HG02973 (cell line): ENCODE data around the gene XPR1.

Experiments
- ATAC-seq: cut with Tn5 transposase; IDR thresholded peaks from one replicate; pipeline ENCODE4 v1.9.1; 2021; ENCODE audit warnings: moderate library complexity; ENCODE audit not compliant: unreplicated experiment

XPR1 gene

GRCh38 chr1:180614730-180615129 is 17.1 kb upstream of the XPR1 start:
- no peak for ATAC-seq

GRCh38 chr1:180615493-180616290 is 16.1 kb upstream of the XPR1 start:
- ATAC-seq: no peak

GRCh38 chr1:180616439-180616838 is 15.4 kb upstream of the XPR1 start:
- ATAC-seq: no peak

GRCh38 chr1:180617774-180618395 is 13.9 kb upstream of the XPR1 start:
- no peak for ATAC-seq

GRCh38 chr1:180620581-180620980 is 11.2 kb upstream of the XPR1 start:
- ATAC-seq: no peak

GRCh38 chr1:180622658-180623508 is 8.9 kb upstream of the XPR1 start:
- no peak for ATAC-seq

GRCh38 chr1:180623579-180624347 is 8.1 kb upstream of the XPR1 start:
- no peak for ATAC-seq

- ATAC-seq: no peak
Measured at GRCh38 chr1:180626711-180627110, 5.1 kb upstream of the XPR1 start.

GRCh38 chr1:180627411-180627810 is 4.4 kb upstream of the XPR1 start:
- ATAC-seq: no peak

- ATAC-seq: no peak
Measured at GRCh38 chr1:180628646-180629045, 3.2 kb upstream of the XPR1 start.

- ATAC-seq: no peak
Measured at GRCh38 chr1:180630408-180631193, 1.2 kb upstream of the XPR1 start.

- peak; percentile 1 for ATAC-seq
Measured at GRCh38 chr1:180631194-180631765, 542 bp upstream of the XPR1 start.

GRCh38 chr1:180632326-180633056 is 669 bp downstream of the XPR1 start:
- peak; percentile 33 for ATAC-seq

- no peak for ATAC-seq
Measured at GRCh38 chr1:180633057-180634056, 1.5 kb downstream of the XPR1 start.

- no peak for ATAC-seq
Measured at GRCh38 chr1:180636138-180636537, 4.3 kb downstream of the XPR1 start.

- ATAC-seq: no peak
Measured at GRCh38 chr1:180639871-180640270, 8.0 kb downstream of the XPR1 start.

GRCh38 chr1:180640531-180640949 is 8.7 kb downstream of the XPR1 start:
- ATAC-seq: no peak

GRCh38 chr1:180641662-180642061 is 9.8 kb downstream of the XPR1 start:
- no peak for ATAC-seq
